ENCODE results near the gene NACC1.

DNA sequence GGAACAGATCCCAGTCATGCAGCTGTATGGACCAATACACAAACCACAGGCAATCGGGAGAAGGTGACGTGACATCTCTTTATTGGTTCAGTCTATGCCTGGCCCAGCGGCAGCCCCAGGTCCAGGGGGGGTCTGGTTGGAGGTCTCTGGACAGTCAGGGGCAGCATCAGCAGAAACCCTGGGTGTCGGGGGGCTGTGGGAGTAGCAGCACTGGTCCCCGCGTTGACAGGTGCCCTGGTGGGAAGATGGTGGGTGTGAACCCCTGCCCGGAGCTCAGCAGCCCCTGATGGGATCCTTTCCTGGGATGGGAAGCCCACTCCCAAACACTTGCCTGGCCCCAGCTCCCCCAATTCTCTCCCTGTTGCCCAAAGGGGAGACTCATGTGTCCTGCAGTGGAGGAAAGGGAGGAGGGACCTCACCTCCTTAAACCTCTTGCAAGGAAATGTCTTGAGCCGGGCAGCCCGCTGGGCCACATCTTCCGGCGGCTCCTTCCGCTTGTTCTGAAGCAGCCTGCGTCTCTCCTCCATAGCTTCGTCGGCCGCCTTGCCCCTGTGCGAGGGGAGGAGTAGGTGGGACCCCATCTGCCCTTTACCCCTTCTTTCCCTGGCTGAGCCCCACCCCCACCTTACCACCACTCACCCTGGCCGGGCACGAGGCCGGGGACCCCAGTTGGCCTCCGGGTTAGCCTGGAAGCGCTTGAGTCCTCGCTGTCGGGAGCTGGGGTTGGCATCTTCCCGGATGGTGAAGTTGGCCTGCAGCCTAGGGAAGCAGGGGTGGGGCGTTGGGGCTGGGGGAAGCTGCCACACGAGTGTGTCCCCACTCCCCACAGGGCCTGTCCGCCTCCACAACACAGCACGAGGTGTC lies 13.0 kb upstream of the NACC1 start:
- TF ChIP-seq MTF2 (CRISPR knock-in tag; IDR thresholded peaks at IDR 0.05; ENCODE audit: borderline replicate concordance): no peak
- TF ChIP-seq RFXAP (CRISPR knock-in tag; IDR thresholded peaks at IDR 0.05; ENCODE audit: borderline replicate concordance): no peak
- no peak for TF ChIP-seq ZNF670 (CRISPR knock-in tag; IDR thresholded peaks at IDR 0.05; ENCODE audit: borderline replicate concordance)
- TF ChIP-seq, protein P1, sequence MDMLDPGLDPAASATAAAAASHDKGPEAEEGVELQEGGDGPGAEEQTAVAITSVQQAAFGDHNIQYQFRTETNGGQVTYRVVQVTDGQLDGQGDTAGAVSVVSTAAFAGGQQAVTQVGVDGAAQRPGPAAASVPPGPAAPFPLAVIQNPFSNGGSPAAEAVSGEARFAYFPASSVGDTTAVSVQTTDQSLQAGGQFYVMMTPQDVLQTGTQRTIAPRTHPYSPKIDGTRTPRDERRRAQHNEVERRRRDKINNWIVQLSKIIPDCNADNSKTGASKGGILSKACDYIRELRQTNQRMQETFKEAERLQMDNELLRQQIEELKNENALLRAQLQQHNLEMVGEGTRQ (IDR thresholded peaks at IDR 0.05; ENCODE audit: low read depth, low read length): no peak
- TF ChIP-seq, protein P1 (CRISPR knock-in tag; IDR thresholded peaks at IDR 0.05; ENCODE audit: borderline replicate concordance): no peak
- TF ChIP-seq ZNF451 (CRISPR knock-in tag; IDR thresholded peaks at IDR 0.05): no peak
- TF ChIP-seq ETV6 (CRISPR knock-in tag; conservative IDR thresholded peaks at IDR 0.05): no peak
- no peak for TF ChIP-seq ATF3 (CRISPR knock-in tag; IDR thresholded peaks at IDR 0.05)
- no peak for TF ChIP-seq KMT2B (CRISPR knock-in tag; IDR thresholded peaks at IDR 0.05)
- no peak for TF ChIP-seq KLF11 (CRISPR knock-in tag; IDR thresholded peaks at IDR 0.05)

All from HepG2 (cell line).